ENCODE measurements around the gene IL23A. TPM values are rescaled to one million over a fixed set of nuclear protein-coding genes. Genes with fewer than 3 reads are reported as not detected.

Gene IL23A
- total and polyA plus RNA-seq, 10 of the 15 experiments (the other 5 are each of a cell fraction or from before 2014, with no cell fraction given), result 3.3 to 11.1 (median 5.2) TPM

DNA sequence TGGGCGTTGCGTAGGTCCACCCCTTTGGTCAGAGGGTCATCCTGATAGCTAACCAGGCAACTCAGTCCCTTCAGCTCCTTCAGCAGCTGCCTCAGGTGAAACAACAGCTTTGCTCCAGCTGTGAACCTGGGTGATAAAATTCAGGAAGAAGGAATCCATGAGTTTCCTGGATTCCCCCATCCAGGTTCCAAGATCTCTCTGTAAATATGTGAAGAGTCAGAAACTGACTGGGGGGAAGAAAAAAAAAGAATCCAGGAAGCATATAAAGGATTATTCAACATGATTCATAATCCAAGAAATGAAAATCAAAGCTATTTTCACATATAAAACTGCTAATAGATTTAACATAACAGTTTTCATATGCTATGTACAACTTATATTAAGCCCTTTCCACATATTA lies 12.6 kb downstream of the IL23A start (continued):
- TF ChIP-seq, protein P1, sequence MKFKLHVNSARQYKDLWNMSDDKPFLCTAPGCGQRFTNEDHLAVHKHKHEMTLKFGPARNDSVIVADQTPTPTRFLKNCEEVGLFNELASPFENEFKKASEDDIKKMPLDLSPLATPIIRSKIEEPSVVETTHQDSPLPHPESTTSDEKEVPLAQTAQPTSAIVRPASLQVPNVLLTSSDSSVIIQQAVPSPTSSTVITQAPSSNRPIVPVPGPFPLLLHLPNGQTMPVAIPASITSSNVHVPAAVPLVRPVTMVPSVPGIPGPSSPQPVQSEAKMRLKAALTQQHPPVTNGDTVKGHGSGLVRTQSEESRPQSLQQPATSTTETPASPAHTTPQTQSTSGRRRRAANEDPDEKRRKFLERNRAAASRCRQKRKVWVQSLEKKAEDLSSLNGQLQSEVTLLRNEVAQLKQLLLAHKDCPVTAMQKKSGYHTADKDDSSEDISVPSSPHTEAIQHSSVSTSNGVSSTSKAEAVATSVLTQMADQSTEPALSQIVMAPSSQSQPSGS (IDR thresholded peaks at IDR 0.05; ENCODE audit: low read length), result no peak
- TF ChIP-seq IKZF1 (conservative IDR thresholded peaks at IDR 0.05), result no peak

DNA sequence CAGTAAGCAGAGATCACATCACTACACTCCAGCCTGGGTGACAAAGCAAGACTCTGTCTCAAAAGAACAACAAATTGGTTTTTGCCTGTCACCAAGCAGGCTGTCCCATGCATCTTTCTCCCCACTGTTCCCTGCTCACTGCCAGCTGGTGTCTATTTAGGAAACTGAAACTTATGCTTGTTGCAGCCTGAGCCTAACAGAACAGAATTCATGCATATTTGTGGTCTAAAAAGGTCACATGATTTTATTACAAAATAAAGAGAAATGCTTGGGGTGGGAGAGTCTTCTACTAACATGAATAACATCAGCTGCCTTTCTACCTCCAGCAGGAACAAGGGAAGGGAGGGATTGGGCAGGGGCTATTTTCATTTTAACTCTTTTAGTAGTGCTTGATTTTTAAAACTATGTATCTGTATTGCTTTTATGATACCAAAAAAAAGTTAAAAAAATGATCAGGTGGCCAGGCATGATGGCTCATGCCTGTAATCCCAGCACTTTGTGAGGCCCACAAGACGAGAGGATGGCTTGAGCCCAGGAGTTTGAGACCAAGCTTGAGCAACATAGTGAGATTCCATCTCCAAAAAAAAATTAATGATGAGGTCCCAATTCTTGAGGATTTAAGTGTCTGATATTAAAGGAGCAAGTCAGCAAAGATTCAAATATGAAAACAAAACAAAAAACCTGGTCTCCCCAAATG lies 20.3 kb downstream of the IL23A start:
- Histone ChIP-seq H3K4me3 (peak overlapping the region; percentile 93), H3K9ac (ENCODE audit: control insufficient read depth, insufficient read depth, low read length) (peak overlapping the region; percentile 93), H3K36me3 (ENCODE audit: control insufficient read depth in 2 of 2, insufficient read depth in 2 of 2, low read length in 1 of 2) (peaks cover 11 to 21% of the 10 kb centered on the region in 2 experiments), H2AFZ (ENCODE audit: control insufficient read depth, low read depth, low read length) (no peak overlapping the region), H3K27me3 (replicated peaks in 1 of 2; ENCODE audit: control insufficient read depth in 2 of 2, insufficient read depth in 2 of 2, low read length in 1 of 2) (no peaks in the 10 kb centered on the region), H3K79me2 (ENCODE audit: control insufficient read depth, insufficient read depth, low read length) (peaks cover 24% of the 10 kb centered on the region), H3K27ac (ENCODE audit: control insufficient read depth, insufficient read depth) (peak overlapping the region; percentile 89), H3K4me1 (ENCODE audit: control insufficient read depth, insufficient read depth, low read length) (peaks cover 5% of the 10 kb centered on the region; the same call in 1 of the 2 replicates), H3K9me3 (replicated peaks; ENCODE audit: control insufficient read depth, insufficient read depth, low read length) (no peaks in the 10 kb centered on the region), H3K4me2 (ENCODE audit: control insufficient read depth, insufficient read depth) (peak overlapping the region; percentile 89), H4K20me1 (ENCODE audit: control insufficient read depth, insufficient read depth) (no peaks in the 10 kb centered on the region)
- BruUV-seq (replicated peaks), result no TSS peak
- TF ChIP-seq, protein P2, sequence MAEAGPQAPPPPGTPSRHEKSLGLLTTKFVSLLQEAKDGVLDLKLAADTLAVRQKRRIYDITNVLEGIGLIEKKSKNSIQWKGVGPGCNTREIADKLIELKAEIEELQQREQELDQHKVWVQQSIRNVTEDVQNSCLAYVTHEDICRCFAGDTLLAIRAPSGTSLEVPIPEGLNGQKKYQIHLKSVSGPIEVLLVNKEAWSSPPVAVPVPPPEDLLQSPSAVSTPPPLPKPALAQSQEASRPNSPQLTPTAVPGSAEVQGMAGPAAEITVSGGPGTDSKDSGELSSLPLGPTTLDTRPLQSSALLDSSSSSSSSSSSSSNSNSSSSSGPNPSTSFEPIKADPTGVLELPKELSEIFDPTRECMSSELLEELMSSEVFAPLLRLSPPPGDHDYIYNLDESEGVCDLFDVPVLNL (IDR thresholded peaks at IDR 0.05; ENCODE audit: low read depth, low read length), result no peak
- TF ChIP-seq TCF12 (IDR thresholded peaks at IDR 0.05; ENCODE audit: low read depth, low read length), result peak; percentile 50; the same call in 1 of the 2 replicates
- TF ChIP-seq RUNX3 (IDR thresholded peaks at IDR 0.05; ENCODE audit: low read length), result peak; percentile 62; the same call in 1 of the 2 replicates
- no peak for TF ChIP-seq ZNF217 (IDR thresholded peaks at IDR 0.05)
- TF ChIP-seq PML (IDR thresholded peaks at IDR 0.05; ENCODE audit: low read length), result peak; percentile 18; the same call in 1 of the 2 replicates
- TF ChIP-seq POLR2A (IDR thresholded peaks at IDR 0.05; ENCODE audit: low read depth, low read length), result peak; percentile 46; the same call in 1 of the 2 replicates
- TF ChIP-seq, protein P3, sequence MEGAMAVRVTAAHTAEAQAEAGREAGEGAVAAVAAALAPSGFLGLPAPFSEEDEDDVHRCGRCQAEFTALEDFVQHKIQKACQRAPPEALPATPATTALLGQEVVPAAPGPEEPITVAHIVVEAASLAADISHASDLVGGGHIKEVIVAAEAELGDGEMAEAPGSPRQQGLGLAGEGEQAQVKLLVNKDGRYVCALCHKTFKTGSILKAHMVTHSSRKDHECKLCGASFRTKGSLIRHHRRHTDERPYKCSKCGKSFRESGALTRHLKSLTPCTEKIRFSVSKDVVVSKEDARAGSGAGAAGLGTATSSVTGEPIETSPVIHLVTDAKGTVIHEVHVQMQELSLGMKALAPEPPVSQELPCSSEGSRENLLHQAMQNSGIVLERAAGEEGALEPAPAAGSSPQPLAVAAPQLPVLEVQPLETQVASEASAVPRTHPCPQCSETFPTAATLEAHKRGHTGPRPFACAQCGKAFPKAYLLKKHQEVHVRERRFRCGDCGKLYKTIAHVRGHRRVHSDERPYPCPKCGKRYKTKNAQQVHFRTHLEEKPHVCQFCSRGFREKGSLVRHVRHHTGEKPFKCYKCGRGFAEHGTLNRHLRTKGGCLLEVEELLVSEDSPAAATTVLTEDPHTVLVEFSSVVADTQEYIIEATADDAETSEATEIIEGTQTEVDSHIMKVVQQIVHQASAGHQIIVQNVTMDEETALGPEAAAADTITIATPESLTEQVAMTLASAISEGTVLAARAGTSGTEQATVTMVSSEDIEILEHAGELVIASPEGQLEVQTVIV (IDR thresholded peaks at IDR 0.05; ENCODE audit: borderline replicate concordance, partially characterized antibody), result no peak
- TF ChIP-seq POU2F2 (IDR thresholded peaks at IDR 0.05; ENCODE audit: borderline replicate concordance, low read depth, low read length), result peak; percentile 88; the same call in 1 of the 3 replicates
- ATAC-seq, result peak; percentile 4; the same call in 2 of the 3 replicates
- DNase-seq (ENCODE audit: low read depth, low spot score), result no peak
- intact Hi-C loops (cut with micrococcal nuclease; ENCODE audit: unreplicated experiment), result no loop called here
- ChIA-PET RAD21 (ENCODE audit: unreplicated experiment) (interaction anchor here (0.6 to 5.3 kb wide), 22 partner anchors 8 to 278 kb away, joined by 3 to 60 read pairs (median 4); partner anchors contain the start of genes CNPY2, CS, IL23A and PAN2), CTCF (interaction anchor here (0.7 to 4.0 kb wide), 19 partner anchors 8 to 293 kb away, joined by 3 to 31 read pairs (median 5); partner anchors contain the start of genes CNPY2, COQ10A, ESYT1 and IL23A), POLR2A (interaction anchor here (0.6 to 7.9 kb wide), 31 partner anchors 8 to 1865 kb away, joined by 3 to 140 read pairs (median 5); partner anchors contain the start of genes ATP5F1B, CNPY2, CS and IL23A), SMC1A (ENCODE audit: uncharacterized antibody, unreplicated experiment) (interaction anchor here (0.8 to 5.1 kb wide), 20 partner anchors 9 to 300 kb away, joined by 3 to 58 read pairs (median 11); partner anchors contain the start of genes CNPY2, COQ10A, IL23A and PAN2)
- in situ Hi-C loops (cut with MboI), result no loop called here
- WGBS (ENCODE audit: insufficient coverage, insufficient replicate concordance, low lambda C conversion rate, missing lambda C conversion rate), result 4% methylated on average over 1 of the region's 1 CpG
- FAIRE-seq, result peak; percentile 23
